Hepatocyte (in vitro differentiated cells): ENCODE data around the gene CNP.

Source experiments
- CTCF ChIP-seq: fragments of 200-600 bp; sonication (generic); IDR thresholded peaks from 2 replicates; pipeline ENCODE4 v1.5.1; 2016; ENCODE audit warnings: antibody characterized with exemption, mild to moderate bottlenecking; ENCODE audit not compliant: poor library complexity
- EZH2 ChIP-seq: fragments of 200-600 bp; sonication (generic); IDR thresholded peaks from 2 replicates; pipeline ENCODE4 v1.6.1; 2016; ENCODE audit warnings: antibody characterized with exemption, mild to moderate bottlenecking, borderline replicate concordance
- EZH2phosphoT487 ChIP-seq: fragments of 200-600 bp; sonication (generic); IDR thresholded peaks from one replicate; pipeline ENCODE4 v1.6.1; 2018; ENCODE audit warnings: antibody characterized with exemption, mild to moderate bottlenecking, low read depth, moderate library complexity; ENCODE audit not compliant: unreplicated experiment, severe bottlenecking

DNA sequence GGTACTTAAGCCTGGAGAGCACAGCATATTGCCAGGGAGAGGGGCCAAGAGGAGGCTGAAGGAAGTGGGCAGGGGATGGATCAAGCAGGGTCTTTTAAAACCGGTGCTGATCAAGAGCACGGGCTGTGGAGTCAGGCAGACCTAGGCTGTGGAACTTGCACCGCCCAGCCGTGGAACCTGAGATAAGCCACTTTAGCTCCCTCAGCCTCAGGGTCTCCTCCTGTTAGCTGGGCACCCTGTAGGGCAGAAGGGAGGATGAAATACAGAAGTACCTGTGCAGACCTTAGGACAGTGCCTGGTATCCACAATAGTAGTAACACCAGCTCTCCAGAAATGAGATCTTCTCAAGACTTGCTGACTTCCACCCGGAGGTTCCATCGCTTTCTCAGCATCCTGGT is 26.9 kb upstream of the CNP start:
- TF ChIP-seq CTCF (no peak), EZH2 (no peak), EZH2phosphoT487 (no peak)
